HG03060 (cell line): ENCODE data around the gene PFKFB4.
"Not testable (repeated sequence)": the region's sequence is repeated elsewhere in the genome, so short reads cannot be mapped to it uniquely, and the experiment has no call there.

Source experiments
- ATAC-seq: cut with Tn5 transposase; IDR thresholded peaks from one replicate; pipeline ENCODE4 v1.9.1; 2021; ENCODE audit warnings: low read depth, moderate number of reproducible peaks; ENCODE audit not compliant: unreplicated experiment

Gene PFKFB4

DNA sequence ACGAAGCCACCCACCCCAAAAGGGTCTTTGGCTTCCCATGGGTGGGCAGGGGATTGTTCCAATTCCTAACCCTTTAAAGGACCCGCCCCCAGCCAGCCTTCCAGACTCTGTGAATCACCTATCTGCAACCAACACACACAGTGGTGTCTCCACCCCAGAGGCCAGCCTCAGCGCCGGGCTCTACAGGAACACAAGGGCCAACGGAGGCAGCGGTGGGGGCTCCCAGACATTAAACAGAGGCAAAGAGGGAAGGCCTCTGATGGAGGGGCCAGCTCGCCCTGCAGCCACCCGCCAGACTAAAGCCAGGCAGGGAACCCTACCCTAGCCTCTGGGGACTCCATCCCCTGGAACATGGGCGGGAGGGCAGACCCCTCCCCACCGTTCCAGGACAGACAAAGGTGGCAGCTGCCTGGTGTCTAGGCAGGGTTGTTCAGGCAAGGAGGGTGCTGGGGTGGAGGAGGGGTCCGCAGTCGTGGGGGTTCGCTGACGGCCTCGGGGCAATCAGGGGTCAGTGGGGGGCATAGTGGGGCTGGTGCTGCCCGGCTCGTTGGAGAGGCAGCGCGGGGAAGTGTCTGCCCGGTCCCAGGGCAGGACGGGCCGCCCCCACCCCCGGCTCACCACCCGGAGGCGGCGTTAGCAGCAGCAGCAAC is 53.1 kb downstream of the PFKFB4 start:
- no peak for ATAC-seq

DNA sequence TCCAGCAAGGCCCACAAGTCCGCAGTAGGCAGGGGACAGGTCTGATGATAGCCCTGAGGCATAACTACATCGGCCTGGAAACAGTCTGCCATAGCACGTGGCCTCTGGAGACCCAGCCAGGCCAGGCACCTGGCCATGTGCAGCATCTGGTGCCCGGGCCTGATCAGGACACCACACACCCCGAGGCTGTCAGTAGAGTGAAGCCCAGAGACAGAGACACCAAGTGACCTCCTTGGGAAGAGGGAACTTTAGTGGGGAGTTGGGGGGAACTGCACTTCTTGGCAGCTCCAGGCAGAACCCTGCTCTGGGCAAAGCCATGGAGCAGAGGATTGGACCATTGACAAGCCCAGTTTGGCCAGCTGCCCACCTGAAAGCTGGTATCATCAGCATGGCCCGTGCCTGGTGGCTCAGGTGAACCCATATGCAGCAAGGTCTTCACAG is 53.9 kb downstream of the PFKFB4 start:
- ATAC-seq: no peak

DNA sequence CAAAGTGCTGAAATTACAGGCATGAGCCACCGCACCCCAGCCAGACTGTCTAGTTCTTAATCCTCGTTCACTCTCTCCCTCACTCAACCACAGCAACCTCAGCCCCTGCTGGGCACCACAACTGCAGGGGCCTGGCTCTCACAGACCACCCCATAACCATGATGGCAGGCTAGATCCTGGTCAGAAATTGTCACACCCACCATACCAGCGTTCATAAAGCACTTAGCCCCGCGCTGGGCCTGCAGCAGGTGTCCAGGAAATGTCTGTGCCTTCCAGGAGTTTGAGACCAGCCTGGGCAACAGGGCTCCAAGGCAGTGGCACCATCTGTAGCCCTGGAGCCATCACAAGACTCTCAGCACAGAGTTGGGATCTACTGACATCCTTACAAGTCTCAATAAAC is 54.5 kb downstream of the PFKFB4 start:
- no peak for ATAC-seq

DNA sequence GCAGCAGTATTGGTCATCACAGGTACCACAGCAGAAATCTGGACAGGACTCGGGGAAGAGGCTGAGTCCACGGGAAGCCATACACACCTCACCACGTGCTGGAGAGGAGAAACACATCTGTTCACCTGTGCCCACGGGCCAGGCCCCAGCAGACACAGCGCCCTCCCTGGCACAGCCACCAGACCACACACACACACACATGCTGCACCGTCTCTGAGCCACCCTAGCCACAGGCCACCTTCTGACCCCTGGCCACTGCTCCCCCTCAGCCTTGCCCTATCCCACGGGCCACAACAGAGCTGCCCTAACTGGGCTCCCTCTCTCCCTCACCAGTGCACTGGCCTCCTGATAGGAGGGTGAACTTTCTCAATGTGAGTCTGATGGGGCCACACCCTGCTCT is 55.4 kb downstream of the PFKFB4 start:
- ATAC-seq: no peak

DNA sequence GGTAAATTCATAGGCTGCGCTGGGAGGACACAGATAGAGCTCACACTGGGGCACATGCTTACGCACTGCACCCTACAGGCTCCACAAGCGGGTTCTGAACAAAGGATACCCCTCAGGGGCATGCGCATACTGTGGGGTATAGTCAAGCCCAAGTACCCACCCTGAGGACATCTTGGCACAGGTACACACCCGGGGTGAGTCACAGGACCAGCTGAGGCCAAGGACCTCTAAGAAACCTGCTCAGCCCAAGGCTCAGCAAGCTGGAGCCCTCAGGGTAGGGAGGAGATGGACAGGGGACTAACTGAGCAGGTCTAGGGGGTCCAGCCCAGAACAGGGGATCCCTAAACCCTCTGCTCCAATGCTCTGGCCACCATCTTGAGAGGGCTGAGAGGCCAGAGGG is 55.9 kb downstream of the PFKFB4 start:
- ATAC-seq: no peak

DNA sequence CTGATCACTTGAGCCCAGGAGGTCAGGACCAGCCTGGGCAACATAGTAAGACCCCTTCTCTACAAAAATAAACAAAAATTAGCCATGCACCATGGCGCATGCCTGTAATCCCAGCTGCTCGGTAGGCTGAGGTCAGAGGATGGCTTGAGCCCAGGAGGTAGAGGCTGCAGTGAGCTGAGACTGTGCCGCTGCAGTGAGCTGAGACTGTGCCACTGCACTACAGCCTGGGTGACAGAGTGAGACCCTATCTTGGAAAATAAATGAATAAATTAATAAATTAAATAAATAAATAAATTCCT is 63.5 kb downstream of the PFKFB4 start:
- ATAC-seq: no peak

DNA sequence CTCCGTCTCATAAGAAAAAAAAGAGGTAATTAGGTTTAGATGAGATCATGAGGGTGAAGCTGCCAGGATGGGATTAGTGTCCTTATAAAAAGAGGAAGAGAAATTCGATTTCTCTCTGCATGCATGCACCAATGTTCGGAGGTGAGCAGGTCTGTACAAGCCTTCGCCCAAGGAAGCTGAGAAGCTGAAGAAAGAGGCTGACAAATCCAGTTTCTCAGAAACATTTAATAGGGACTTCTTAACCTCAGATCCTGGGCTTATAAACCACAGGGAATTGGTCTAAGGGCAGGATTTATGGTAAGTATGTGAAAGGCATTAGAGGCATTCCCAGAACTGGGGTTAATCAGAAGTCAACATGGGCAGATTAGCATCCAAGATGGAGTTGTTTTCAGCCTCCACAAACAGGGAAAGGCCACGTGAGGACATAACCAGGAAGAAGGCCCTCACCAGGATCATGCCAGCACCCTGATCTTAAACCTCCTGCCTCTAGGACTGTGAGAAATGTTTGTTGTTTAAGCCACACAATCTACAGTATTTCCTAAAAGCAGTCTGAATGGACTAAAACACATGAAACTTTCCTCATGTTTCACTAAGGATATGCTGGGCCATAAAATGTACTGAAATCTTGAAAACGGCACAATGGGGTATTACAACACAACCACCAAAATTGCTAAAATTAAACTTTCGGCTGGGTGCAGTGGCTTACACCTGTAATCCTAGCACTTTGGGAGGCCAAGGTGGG is 64.0 kb downstream of the PFKFB4 start:
- no peak for ATAC-seq

DNA sequence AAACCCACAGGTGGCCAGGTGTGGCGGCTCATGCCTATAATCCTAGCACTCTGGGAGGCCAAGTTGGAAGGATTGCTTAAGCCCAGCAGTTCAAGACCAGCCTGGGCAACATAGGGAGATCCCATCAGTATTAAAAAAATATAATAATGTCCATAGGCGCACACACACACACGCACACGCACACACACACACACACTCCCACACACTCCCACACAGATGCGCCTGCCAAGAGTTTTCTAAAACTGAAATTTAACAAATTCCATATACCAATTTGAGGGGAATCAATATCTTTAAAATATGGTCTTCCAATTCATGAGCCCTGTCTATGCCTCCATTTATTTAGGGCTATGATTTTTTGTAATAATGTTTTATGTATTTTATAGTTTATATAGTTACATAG is 69.7 kb downstream of the PFKFB4 start:
- ATAC-seq: no peak

DNA sequence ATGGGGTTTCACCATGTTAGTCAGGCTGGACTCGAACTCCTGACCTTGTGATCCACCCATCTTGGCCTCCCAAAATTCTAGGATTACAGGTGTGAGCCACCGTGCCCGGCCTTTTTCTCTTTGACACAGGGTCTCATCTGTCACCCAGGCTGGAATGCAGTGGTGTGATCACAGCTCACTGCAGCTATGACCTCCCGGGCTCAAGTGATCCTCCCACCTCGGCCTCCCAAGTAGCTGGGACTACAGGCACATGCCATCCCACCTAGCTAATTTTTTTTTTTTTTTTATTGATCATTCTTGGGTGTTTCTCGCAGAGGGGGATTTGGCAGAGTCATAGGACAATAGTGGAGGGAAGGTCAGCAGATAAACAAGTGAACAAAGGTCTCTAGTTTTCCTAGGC is 73.8 kb downstream of the PFKFB4 start:
- not testable (repeated sequence) for ATAC-seq

DNA sequence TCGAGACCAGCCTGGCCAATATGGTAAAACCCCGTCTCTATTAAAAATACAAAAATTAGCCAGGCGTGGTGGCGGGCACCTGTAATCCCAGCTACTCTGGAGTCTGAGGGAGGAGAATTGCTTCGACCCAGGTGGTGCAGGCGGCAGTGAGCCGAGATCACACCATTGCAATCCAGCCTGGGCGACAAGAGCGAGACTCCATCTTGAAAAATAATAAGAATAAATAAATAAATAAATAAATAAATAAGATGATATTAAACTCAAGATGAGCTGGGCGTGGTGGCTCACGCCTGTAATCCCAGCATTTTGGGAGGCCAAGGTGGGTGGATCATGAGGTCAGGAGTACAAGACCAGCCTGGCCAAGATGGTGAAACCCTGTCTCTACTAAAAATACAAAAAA is 75.7 kb downstream of the PFKFB4 start:
- not testable (repeated sequence) for ATAC-seq

DNA sequence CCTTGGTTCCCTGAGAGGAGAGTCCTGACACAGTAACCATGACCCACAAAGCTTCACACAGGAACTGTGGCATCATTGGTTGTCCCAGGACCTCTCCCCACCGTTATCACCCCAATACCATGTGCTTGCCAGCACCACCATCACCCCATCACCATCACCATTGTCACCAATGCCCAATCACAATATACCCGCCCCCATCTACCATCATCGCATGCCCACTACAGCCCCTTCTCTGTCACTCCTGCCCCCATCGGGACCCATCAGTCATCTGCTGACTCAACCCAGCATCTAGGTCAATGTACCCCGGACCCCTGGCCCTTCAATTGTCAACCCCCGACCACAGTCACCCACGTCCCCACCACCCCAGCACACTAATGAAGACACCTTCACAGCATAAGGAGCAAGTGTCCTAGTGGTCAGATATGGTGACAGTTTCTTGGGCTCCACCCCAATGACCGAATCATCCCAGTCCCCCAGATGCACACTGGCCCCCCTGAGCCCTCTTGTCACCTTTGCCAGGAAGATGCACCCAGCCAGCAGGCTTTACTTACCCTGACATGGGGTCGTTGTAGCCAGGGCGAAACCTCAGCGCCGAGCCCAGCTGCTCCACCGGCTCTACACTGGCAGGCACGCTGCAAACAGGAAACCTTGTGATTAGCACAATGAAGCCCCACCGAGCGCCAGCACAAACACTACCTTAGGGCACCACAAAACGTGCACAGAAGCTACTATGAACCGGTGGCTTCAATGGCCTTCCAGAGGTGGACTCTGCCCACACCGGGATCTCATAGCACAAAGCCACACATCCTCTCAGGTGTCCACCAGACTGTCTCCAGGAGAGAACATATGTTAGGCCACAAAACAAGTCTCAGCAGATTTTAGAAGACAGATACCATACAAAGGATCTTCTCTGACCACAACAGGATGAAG is 77.7 kb downstream of the PFKFB4 start:
- ATAC-seq: no peak

DNA sequence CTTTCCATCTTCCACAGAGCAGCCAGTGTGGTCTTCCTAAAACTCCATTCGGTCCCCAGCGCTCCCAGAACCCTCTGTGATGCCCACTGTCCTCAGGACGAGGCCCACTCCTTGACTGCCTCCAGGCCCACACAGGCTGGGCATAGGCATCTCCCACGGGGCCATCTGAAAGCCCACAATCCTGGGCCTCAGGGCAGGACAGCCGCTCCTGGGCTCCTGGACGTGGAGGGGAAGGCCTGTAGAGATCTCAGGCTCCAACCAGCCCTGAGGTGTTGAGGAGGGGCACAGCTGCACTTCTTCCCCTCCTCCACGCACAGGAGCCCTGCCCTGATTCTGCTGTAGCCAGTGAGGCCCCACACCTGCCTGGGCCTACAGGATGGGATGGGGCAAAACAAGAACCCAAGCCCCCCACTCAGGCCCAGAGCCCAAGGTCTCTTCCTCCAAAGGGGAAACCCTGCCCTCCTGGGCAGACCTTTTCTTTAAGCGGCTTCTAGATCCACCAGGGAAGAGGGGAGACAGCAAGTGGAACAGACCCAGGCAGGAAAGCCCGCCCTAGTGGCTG is 78.6 kb downstream of the PFKFB4 start:
- ATAC-seq: no peak

DNA sequence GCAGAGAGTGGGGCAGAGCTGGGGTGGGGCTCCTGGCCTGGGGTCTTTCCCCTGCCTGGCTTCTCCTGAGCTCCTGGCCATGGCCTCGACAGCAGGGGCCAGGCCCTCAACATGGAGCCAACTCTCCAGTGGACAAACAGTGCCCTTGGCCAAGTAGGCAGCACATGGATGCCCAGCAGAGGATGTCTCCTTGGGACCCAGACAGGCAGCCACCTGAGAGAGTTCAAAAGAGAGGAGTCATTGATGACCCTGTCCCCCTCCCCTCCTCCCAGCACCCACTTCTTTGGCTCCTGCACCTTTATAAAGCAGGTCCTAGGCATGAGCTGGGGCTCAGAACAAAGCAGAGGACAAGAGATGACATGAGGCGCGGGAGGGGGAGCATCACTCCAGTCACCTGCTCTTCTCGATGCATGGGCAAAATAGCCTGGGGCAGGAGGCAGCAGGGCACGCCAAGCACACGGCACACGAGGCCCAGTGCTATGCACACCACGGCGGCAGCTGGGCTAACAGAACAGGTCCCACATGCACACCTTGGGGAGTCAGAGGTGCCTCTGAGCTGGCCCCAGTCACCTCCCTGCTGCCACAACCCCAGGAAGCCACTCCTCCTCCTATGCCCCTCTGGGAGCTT is 80.1 kb downstream of the PFKFB4 start:
- no peak for ATAC-seq

DNA sequence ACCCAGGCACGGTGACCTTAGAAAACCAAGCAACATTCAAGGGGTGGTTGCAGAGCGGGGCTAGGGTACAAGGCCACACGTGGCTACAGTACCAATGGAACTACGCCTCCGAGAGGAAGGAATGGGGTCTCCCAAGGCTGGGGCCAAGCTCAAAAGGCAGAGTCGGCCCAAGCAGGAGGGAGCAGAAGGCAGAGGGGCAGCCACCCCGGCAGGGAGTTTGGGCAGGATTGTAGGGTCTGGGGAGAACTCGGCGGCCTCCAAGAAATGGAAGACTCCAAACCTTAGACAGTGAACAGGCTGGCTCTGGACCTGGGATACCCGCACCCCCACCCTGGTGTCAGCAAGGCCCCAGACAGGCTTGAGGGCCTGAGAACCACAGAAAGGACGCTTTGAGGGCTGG is 81.4 kb downstream of the PFKFB4 start:
- no peak for ATAC-seq

DNA sequence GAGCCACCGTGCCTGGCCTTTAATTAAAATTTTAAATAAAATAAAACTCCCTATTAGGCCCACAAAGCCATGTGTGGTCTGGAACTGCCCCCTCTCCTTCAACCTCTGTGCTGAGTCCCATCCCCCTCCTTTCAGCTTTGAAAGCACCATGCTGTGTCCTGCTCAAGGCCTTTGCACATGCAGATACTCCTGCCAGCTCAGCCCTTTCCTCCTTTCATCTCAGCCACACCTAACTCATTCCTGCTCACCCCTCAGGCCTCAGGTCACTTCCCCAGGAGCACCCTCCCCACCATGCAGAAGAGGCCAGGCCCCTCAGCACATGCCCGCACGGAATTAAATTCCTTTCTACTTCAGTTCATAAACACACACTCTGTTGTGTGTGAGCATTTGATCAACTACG is 82.0 kb downstream of the PFKFB4 start:
- no peak for ATAC-seq

DNA sequence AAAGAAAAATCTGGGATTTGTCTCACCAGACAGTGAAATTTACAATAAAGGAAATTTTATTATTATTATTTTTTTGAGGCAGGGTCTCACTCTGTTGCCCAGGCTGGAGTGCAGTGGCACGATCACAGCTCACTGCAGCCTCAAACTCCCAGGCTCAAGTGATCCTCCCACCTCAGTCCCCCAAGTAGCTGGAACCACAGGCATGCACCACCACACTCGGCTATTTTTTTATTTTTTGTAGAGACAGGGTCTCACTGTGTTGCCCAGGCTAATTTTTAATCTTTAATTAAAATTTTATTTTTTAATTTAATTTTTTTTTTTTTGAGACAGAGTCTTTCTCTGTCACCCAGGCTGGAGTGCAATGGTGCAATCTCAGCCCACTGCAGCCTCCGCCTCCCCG is 82.6 kb downstream of the PFKFB4 start:
- ATAC-seq: not testable (repeated sequence)

DNA sequence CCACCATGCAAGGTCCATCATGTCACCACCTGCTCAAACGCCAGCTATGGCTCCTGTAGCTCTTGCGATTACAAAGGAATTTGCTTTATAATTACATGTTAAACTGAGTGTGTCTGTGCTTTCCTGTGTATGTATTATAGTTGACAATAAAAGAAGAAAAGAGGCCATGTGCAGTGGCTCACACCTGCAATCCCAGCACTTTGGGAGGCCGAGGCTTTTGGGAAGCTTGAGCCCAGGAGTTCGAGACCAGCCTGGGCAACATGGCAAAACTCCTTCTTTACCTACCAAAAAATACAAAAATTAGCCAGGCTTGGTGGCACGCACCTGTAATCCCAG is 83.0 kb downstream of the PFKFB4 start:
- ATAC-seq: no peak

DNA sequence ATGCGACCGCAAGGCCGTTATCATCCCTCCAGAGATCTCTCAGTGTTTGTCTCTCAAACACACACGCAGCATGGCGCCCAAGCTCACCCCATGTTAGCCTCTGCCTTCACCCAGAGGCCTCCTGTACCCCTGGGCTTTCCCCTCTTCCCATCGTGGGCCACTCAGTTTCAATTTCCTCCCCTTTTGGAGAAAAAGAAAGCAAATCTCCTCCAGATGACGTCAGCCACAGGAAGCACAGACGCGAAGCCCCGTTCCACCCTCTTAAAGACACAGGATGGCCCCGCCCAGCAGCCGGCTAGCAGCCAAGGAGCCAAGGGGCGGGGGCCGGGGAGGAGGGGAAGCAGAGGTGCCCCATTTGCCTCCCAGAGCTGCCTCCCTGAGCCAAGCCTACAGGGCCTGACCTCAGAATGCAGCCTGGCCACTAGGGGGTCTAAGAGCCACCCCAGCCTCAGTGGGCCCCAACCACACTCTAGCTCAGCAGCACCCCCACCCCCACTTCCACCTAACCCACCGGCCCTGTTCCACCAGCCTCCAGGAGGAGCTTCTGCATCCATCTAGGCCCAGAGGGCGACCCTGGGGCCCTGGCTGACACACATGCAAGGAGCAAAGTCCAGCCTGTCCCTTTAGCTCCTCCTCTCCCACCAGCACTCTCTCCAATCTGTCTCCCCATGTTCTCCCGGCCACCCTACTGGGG is 83.5 kb downstream of the PFKFB4 start:
- ATAC-seq: peak; percentile 67

DNA sequence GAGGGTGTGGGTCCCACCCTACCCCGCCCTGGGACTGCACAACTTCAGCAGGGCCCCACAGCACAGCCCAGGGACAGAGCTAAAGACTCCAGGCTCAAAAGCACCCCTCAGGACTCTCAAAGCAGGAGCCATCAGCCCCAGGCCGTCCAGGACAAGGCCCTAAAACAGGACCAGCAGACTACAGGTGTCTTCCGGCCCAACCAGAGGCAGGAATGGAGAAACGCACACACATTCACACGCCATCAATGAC is 84.0 kb downstream of the PFKFB4 start:
- ATAC-seq: no peak

DNA sequence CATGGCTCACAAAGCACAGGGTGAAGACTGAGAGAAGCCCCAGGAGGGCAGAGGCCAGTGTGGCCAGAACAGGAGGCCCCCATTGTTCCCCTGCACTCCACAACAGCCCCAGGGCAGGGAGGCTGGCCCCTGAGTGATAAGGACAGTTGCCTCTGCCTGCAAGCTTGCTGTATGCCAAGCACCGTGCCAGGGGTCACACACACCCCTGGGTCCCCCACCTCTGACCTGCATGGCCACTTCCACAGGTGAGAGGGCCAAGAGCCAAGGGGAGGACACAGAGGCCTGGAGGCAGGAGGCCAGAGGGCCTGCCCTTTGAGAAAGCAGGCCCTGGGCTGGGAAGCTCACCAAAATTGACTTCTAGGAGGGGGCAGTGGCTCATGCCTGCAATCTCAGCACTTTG is 86.3 kb downstream of the PFKFB4 start:
- no peak for ATAC-seq
